HL-60/S4 treated with retinoic acid at 250 ng/mL for 4 days and 3 days (cell line): ENCODE data around the gene UBE2H.
"Not testable (repeated sequence)": the region's sequence is repeated elsewhere in the genome, so short reads cannot be mapped to it uniquely, and the experiment has no call there.

Source experiments
- in situ Hi-C: fragments of 300-500 bp; cut with MboI; formaldehyde crosslinking; loops from 2 replicates; pipeline ENCODE4 v1.7.0; 2022; ENCODE audit warnings: low sequenced_read_pairs

Gene UBE2H

DNA sequence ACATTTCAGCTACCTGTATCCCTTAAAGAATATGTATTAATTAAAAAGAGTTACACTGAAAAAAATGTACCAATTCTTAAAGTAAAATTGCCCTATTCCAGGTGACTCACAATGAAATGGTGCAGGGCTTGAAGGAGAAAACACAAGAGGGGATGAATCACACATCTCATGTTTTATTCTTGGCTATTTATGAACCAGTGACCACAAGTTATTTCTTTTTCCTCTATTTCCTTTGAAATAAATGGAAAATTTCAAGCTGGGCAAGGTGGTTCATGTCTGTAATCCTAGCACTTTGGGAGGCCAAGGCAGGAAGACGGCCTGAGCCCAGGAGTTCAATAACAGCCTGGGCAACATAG is 106.8 kb downstream of the UBE2H start:
- in situ Hi-C loops: no loop called here

DNA sequence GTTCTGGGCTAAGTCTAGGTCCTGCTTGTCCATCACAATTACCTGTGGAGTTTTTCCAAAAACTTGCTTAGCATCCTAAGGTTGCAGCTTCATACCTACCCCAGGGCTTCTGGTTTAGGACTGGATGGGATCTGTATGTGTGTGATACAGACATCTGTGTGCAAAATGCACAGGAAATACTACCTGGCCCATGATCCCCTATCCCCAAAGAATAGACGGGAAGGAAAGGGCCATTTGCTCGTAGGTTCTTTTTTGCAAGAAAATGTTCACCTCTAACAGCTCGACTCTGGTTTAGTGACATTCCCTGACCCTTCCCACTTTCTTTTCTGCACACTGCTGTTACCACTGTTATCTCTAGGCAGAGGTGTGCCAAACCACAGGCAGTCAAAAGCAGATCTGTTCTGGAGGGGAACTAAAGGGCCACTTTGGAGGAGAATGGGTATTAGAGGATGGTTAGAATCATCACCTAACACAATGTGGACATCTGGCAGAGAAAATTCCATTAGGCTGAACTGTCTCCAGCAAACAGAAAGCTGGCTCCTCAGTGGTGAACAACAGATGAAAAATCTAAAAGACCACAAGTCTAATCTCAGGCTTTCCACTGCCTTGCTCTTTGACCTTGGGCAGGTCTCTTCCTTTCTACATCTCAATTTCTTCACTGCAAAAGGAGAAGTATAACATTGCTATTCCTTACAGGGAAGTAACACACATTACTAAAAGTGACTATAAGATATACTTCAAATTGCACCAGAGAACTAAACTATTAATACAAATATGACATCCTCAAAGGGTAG is 107.4 kb downstream of the UBE2H start:
- in situ Hi-C loops: no loop called here

DNA sequence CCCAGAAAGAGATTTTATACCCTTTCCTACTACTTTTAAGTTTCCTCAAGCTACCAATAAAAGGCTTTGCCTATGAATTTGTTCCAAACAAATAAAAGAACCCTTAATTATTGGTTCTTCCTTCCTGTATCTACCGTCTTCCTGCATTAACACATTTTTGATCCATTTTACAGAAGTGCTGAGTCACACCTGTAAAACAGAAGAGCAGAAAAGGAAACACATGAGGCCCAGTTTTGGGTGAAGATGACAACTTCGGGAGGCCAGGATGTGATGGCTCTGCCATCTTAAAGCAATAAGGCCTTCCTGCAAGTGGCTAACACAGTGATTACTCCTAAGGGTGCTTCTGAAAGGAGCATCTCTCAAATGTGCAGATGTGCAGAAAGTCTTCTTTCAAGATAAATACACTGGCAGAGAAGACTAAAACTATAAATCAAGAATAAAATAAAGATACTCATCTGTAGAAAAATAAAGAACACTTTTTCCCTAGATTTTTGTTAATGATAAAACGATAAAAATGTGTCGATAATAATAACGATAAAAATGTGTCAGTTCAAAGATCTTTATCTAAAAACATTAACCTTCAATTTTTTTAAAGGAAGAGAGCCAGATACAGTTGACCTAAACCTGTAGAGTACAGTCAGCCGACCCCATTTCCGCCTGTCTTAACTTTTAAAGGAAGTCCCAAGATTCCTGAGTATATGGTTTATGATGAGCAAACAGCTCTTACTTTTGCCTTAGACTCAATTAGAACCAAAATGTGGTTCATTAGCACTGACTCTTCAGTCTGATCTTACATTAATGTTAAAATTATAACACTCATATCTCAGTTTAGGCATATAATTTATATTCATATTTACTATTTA is 108.6 kb downstream of the UBE2H start:
- in situ Hi-C loops: no loop called here

DNA sequence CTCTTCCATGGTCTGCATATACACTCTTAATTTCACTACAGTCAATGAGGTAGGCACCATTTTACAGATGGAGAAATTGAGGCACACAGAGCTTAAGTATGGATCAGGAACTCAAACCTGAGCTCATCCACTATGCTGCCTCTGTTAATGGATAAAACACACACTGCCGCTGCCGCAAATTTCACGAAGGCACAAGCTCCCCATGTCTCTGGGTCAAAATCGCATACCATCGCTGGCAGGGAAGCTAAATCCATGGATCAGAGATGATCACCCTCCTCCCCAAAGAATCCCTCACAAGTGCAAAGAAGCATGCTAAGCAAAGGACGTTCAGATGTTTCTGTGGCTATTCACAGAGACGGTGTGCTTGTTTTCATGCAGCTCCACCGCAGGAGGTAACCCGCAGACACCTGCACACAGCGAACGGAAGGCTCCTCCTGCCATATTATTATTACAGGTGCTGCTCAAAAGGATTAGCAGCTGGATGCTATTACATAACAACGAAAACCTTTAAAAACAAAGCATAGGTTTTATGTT is 109.3 kb downstream of the UBE2H start:
- in situ Hi-C loops: no loop called here

DNA sequence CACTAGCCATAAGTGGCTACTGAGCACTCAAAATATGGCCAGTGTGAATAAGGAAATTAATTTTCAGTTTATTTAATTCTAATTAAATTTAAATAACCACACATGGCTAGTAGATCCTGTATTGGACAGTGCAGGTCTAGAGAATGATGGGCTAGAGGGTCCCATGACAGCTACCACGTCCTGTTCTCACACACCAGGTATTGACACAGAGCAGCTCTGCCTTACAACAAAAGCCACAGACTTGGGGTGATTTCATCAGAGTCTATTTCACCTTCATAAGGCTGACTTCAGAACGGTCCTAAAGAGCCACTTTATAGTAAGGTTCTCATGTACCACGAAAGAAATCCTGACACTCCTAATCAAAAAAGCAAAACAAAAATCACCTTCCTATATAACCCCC is 111.3 kb downstream of the UBE2H start:
- in situ Hi-C loops: no loop called here

DNA sequence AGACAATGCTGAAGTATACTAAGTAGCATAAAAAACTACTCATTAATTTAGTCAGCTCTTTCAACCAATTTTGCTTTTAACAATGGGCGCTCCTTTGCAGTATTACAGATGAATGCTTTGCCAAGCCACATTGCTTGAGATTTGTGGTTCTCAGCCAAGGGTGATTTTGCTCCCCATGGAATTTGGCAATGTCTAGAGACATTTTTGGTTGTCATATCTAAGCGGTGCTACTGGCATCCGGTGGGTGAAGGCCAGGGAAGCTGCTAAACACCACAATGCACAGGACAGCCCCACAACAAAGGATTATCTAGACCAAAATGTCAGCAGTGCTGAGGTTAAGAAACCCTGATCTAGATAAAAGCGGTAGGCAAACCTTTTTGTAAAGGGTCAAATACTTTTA is 112.0 kb downstream of the UBE2H start:
- in situ Hi-C loops: no loop called here

DNA sequence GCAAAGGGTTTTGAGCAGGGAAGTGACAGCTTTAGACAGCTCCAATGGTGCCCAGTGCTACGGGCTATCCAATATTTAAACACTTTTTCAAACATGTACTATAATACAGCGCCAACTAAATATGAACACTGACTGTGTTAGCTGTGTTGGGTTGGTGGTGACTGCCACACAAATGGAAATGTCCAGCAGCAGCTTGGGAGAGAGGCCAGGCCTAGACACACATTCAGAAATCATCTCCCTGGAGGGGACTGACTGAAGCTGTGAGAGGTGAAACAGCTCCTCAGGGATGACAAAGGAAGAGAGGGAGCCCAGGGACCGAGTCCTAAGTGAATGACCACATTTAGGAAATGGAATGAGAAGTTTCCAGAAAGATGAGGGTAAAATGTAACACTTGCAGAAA is 115.8 kb downstream of the UBE2H start:
- in situ Hi-C loops: no loop called here

DNA sequence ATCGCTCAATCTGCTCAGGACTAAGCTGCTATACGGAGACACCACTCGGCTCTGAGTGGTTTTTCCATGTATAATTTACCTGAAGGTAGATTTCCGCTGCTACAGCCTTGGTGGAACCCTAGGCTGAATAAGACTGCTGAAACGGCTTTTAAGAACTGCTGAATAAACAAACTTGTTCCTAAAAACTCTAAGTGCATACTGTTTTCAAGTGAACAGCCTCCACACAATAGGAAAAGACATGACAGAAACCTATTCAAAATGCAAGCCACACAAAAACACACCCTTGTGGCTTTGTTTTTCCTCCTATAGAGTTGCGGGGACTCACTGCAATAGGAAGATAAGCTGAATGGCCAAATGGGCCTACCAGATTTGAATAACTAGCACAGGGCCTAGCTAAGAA is 117.2 kb downstream of the UBE2H start:
- in situ Hi-C loops: no loop called here

DNA sequence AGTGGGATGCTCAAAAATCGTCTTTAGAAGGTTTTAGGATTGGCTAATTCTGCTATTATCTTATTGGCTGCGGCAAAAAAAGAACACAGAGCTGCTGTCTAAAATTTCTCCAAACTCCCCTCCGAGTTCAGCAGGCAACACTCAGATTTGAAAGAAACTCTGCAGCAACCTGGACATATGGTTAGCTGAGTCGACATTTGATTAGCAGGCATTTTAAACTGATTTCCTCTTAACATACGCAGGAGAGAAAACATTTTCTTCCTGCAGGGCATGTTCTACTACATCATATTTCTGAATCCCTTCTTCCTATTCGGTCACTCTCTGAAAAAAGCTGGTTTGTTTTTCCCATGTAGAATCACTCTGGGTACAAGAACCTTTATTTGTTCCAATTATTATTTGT is 119.4 kb downstream of the UBE2H start:
- in situ Hi-C loops: not testable (repeated sequence)

DNA sequence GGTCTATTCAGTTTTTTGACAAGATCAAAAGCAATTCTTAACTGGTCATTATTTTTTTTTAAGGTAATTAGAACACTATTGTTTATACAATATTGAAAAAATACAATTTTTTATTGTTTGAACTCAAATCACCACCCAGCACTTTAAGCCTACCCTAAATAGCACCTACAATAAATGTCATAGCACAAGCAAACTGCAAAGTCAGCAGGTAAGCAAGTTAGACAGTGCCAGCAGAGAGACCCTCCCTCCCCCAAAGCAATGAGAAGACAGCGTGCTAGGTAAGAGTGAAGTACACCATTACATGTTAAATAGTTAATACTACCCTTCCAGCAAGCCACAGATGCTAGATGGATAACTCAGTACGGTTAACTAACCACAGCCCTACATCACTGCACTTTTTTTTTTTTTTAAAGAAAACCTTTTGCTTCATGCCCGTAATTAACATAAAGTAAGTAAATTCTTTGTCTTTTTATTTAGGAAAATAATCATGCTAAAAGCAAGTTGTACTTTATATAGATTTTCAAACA is 120.0 kb downstream of the UBE2H start:
- in situ Hi-C loops: no loop called here

DNA sequence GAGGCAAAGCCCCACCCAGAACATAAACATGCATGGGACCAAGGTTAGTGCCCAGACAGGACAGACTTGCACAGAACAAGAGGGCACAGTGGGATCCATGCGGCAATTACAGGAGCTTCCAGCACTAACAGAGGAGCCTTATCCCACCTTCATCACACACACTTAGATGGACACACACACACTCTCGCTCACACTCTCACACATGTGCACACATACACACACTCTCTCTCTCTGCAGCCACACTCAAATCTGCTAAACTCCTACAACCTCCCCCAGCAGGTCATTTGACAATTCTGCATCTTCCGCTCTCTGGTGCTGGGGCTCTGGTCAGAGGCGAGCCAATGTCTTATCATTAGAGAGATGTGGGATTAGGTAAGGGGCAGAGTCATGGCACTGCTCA is 120.5 kb downstream of the UBE2H start:
- in situ Hi-C loops: no loop called here

DNA sequence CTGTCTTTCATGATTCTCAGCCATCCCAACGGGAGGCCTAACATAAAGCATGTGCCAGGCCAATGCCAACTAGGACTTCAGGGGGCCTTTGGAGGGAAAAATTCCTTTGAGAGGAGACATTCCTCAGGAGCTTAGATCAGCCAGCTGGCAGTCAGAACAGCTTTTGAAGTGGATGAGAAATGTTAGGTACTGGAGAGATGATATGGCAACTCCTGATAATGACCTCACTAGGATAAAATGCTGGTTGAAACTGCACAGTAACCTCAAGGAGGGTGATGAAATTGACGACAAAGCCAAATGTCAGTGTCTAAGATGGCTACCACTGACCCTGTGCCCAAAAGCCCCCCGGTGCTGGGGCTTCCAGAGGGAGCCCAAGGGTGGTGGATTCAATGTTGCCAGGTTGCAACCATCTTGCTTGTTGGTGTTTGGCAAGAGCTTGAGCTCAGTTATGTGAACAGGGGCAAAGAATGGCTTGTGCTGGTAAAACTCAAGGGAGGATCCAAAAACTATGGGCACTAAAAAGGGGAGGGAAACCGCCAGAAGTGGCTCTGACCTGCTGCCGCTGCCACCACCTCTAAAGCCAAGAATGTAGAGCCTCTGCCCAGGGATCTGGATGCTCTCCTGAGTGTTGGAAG is 121.2 kb downstream of the UBE2H start:
- in situ Hi-C loops: no loop called here

DNA sequence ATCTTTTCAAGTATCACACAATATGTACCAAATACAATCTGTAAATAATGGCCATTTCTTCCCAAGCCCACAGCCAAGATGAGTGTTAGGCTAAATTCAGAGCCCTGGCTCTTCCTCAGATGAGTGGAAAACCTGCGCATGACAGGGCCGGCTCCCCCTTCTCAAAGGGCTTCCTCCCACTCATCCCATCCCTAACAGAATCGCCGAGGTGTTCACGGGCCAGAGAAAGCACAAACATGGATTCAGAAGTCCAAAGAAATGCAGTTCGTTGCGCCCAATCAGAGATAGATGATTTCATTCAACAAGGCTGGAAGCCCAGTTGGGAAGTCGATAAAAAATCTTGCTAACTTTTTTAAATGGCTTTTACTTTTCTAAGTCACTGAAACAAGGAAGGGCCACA is 121.8 kb downstream of the UBE2H start:
- in situ Hi-C loops: no loop called here

DNA sequence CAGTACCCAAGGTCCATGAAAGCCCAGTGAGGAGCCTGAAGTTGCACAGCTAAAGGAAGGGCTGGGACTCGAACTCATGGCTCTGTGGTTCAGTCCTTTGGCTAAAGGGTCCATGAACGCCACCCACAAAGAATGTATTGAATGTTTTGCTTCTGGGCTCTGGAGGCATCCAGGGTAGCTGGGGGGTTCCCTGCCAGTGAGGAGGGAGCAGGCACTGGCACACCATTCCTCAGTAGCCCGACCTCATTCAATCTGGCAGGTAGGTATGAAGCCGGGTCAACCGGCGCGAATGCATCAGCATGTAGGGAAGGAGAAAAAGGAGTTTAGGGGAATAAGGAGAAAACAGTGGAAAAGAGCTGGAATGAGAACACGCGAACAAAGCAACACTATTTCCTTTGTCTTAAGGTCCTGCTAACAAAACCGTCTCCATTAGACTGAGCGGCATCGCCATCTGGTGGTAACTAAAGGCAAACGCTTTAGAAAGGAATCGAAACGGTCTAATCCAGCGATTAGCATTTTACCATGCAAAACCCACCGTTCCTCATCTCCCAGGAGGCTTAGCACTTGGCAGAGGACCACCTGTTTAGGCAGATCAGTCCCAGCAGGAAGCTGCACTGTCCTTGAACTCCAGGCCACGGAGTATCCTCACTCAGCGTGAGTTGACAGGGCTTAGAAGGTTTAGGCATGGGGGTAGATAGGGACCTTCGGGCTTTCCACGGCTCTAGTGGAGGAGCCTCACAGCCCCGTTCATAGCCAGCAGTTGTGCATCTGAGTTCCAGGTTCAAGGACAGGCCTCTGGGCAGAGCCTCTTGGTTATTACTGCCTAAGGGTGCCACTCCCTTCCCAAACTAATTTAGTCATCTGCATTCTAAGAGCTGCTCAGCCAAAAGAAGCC is 122.8 kb downstream of the UBE2H start:
- in situ Hi-C loops: loop anchor here (10.0 kb wide), 1 partner anchor 165 kb away; no protein-coding TSS in a partner anchor

DNA sequence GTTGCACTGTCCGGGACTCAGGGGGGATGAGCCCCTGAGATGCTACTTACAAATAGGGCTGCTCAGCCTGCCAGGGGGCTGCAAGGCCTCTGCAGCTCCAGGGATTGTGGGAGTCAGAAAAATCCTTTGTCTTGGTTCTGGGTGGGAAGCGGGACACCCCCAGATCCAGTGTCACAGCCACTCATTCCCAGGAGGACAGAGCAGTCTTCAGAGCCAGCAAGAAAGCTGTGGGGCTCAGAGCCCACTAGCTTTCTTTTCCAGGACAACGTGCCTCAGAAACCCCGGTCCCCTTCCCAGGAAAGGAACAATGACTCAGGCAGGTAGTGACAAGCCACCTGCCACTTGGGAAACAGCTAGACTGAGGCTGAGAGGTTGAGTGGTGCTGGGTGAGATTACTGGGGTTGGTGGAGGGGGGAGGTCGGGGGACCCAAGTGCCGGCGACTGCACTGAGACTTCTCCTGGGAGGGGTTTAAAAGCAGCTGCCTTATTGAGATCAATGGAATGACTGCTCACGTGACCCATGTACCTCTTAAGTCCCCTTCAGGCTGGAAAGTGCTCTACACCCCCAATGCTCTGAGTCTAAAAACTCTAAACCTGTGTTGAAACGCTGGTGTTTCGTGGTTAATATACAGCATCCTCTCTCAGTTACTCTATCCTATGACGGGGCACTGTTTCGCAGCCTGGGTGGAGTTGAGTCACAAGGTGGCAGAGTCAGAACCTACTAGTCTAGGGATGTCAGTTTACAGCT is 123.6 kb downstream of the UBE2H start:
- in situ Hi-C loops: loop anchor here (10.0 kb wide), 1 partner anchor 164 kb away; no protein-coding TSS in a partner anchor

DNA sequence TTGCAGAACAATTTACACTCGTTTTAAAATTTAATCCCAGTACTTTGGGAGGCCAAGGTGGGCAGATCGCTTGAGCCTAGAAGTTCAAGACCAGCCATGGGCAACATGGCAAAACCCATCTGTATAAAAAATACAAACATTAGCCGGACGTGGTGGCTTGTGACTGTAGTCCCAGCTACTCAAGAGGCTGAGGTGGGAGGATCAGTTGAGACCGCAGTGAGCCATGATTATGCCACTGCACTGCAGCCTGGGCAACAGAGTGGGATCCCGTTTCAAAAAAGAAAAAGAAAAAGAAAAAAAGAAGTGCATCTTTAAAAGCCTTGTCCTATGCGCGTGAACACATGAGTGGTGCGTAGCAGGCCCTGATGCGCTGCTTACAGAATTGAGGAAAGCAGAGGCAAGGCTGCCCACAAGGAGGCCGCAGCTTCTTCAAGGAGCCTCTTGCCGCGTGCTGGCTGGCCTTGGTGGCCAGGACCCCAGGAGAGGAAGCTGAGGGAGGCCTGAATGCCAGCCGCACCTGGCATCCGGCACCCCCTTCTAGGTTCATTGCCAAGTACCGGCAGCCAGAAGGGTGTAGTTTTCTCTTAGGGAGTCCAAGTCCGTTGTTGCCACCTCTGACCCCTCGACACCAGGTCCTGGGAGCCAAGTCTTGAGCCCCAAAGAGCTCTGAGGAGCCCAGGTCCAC is 124.5 kb downstream of the UBE2H start:
- in situ Hi-C loops: loop anchor here (10.0 kb wide), 1 partner anchor 163 kb away; no protein-coding TSS in a partner anchor

DNA sequence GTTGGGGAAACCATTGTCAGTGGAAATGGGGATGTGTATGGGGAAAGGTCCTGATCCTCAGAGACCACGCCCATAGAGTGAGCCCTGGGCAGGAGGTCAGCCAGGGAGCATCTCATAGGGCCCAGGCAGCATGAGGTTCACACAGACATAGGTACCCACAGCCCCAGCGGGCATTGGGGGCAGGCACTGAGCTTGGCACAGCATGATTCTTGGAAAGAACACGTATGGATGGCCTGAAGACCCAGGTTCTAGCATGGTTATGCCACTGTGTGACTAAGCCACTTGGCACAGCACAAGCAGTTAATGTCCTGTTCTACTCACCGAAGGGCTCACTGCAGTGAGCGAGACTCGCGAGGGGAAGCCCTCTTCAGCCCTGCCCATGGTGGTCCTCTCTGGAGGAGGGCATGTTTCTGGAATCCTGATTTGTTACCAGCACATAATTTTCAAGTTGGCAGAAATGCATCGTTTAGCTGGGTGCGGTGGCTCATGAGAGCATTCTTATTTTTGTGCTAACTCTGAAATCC is 125.2 kb downstream of the UBE2H start:
- in situ Hi-C loops: loop anchor here (10.0 kb wide), 1 partner anchor 163 kb away; no protein-coding TSS in a partner anchor

DNA sequence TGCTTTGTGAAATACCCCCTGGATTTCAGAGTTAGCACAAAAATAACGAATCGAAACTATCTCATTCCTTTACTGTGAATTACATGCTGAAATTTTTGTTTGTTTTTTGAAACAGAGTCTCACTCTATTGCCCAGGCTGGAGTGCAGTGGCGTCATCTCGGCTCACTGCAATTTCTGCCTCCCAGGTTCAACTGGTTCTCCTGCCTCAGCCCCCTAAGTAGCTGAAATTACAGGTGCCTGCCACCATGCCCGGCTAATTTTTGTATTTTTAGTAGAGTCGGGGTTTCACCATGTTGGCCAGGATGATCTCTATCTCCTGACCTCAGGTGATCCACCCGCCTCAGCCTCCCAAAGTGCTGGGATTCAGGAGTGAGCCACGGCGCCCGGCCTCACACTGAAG is 125.9 kb downstream of the UBE2H start:
- in situ Hi-C loops: loop anchor here (10.0 kb wide), 1 partner anchor 162 kb away; no protein-coding TSS in a partner anchor
